GM18502 (cell line): ENCODE results near the gene CNGA3.
"Not testable (repeated sequence)": the region's sequence is repeated elsewhere in the genome, so short reads cannot be mapped to it uniquely, and the experiment has no call there.

ENCODE experiments used
- ATAC-seq: cut with Tn5 transposase; IDR thresholded peaks from one replicate; pipeline ENCODE4 v1.9.1; 2021; ENCODE audit warnings: mild to moderate bottlenecking; ENCODE audit not compliant: unreplicated experiment, poor library complexity

Gene CNGA3

DNA sequence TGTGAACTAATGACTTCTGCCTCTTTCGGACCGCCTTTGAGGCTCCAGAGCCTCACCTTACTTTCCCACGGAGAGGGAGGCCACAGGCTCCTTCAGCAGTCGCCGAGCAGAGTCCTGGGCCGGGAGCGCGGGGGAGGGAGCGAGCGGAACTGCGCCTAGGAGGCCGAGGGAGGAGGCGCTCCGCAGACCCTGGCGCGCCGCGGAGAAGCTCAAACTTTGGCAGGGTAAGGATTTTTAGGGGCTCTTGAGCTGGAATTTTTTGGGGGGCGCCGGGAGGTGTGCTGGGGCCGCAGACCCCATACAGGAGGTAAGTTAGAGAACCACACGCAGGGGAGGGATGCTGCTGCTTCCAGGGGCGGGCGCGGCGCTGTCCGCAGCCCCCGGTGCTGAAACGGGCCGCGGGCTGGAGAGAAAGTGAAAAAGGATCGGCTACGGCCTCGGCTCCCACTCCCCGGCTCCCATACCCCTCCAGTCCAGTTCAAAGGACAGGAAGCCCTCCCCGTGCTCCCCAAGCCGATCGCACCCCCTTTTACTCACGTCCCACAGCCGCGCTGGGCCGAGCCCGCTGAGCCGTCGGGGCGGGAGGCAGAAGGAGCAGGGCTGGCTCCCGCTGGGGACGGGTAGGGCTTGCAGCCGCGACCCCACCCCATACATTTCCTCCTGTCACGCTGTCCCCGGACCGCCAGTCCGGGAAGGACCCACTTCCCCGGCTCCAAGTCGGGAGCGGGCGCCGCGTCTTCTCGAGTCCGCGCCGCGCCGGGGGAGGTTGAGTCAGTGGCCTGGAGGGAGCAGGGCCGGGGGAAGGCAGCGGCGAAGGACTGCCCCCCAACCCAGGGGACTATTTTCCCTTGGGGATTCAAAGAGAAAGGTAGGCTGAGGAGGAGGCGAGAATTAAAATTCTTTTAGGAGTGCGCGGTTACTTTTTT is at the start of gene CNGA3:
Gene CNGA3, plus strand, starts transcription at position 146 of the 926 bp plus-strand sequence. CDS start 23,520 bp downstream, outside the sequence.
- no peak for ATAC-seq

DNA sequence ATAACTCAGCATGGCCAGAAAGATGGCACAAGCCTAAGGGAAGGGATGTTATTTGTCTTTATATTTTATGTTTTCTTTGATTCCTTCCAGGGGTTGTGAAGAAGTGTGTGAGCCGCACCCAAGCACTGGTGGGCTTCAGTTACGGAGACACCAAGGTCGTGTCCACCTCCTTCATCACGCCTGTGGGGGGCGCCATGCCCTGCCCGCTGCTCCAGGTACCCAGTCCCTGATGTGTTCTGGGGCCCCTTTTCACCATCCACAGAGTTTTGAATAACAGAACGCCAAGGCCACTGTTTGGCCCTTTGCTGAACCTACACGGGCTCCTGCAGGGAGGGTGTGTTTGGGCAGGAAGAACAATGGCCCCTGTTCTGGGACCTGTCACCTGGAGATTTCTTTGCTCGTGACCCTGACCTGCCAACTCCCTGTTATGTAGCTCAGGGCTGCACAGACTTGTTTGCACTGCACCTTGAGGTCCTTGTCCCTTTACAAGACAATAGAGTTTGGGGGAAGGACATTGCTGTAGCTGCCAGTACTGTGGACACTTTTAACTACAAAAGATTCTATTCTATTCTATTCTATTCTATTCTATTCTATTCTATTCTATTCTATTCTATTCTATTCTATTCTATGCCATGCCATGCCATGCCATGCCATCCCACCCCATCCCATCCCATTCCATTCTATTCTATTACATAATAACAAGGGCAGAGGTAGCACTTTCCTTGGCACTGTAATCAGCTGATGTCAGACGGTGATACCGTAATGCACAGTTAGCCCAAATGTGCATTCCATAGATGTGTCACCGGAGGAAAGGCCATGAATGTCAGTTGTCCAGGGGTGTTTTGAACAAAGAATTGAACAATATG is 48.2 kb upstream of the CNGA3 start:
- ATAC-seq, result no peak

DNA sequence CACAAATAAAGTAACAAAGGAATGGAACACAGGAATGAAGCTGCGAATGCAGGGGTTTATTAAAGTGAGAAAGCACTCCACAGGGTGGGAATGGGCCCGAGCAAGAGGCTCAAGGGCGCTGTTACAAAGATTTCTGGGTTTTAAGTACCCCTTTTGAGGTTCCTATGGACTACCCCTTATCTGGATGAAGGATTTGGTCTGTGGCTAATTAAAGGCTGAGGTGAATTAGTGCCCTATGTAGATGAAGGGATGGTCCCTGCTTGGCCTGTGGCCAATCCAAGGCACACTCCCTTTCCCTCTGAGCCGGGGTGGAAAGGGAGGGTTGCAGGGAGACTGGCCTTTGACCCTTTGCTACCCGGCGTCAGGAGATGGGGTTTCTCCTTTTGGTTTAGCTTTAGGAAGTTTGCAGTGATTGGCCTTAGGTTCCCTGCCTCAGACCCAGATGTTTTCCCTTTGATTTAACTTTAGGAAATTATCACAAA is 47.5 kb upstream of the CNGA3 start:
- ATAC-seq, result no peak

- no peak for ATAC-seq
Measured at GRCh38 chr2:98299211-98299905, 46.9 kb upstream of the CNGA3 start.

GRCh38 chr2:98300141-98300874 is 45.9 kb upstream of the CNGA3 start:
- no peak for ATAC-seq

- no peak for ATAC-seq
Measured at GRCh38 chr2:98301469-98301868, 44.8 kb upstream of the CNGA3 start.

DNA sequence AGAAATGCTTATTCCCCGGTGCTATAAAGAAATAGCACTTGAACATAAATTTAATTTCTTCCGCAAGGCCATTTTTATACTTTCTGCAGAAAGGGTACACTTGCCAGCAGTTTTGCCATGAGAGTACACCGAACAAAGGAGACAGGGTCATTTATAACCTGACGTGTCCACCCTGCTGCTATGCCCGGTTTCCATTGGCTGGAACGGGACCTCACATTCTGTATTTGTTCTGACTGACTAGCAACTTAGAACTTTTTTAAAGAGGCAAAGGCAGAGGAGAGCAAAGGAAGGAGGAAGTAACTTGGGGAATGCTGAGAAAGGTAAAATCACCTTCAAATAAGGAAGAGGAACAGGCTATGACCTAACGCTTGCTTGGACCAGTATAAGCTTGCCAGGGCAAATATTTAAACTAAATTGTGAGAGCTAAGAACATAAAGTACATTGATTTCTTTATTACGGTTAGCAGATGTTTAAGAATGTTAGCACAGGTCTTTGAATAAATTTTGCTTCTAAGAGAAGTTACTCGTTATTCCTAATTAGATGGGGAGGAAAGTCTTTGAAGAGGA is 39.0 kb upstream of the CNGA3 start:
- not testable (repeated sequence) for ATAC-seq

GRCh38 chr2:98308068-98308467 is 38.2 kb upstream of the CNGA3 start:
- no peak for ATAC-seq

GRCh38 chr2:98308532-98308931 is 37.7 kb upstream of the CNGA3 start:
- no peak for ATAC-seq

DNA sequence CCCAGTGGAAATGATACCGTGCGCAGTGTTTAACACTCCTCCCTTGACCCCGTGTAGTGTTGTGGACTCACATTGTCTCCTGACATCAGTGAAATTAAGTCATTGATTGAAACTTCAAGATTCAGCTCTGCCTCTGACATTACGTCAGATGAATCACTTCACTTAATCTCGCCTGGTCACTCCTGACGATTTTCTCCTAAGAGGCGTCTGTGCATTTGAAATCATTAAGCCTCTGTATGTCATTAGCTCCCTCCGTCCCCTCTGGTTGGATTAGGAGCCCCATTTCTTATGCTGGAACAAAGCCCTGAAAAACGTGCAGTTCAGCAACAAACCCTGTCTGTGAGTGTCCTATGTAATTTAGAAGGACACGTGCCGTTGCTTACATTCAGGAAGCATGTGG is 36.7 kb upstream of the CNGA3 start:
- no peak for ATAC-seq

DNA sequence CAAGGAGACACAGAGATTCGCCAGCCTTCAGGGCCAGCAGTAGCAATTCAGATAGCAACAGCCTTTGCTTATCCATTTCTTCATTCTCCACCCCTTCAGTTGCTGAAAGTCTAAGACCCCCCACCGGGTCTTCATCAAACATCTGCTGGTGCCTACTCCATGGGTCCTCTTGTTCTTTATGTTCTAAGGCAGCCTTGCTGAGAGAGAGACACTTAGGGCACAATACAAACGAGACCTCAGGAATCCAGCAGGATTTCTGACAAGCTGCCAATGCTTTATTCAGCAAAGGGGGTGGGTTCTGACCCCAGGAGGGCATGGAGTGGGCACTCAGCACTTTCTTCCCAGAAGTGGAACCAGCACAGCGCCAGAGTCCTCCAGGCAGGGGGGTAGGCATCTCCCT is 36.2 kb upstream of the CNGA3 start:
- ATAC-seq, result no peak

- ATAC-seq, result no peak
Measured at GRCh38 chr2:98311090-98311489, 35.2 kb upstream of the CNGA3 start.

DNA sequence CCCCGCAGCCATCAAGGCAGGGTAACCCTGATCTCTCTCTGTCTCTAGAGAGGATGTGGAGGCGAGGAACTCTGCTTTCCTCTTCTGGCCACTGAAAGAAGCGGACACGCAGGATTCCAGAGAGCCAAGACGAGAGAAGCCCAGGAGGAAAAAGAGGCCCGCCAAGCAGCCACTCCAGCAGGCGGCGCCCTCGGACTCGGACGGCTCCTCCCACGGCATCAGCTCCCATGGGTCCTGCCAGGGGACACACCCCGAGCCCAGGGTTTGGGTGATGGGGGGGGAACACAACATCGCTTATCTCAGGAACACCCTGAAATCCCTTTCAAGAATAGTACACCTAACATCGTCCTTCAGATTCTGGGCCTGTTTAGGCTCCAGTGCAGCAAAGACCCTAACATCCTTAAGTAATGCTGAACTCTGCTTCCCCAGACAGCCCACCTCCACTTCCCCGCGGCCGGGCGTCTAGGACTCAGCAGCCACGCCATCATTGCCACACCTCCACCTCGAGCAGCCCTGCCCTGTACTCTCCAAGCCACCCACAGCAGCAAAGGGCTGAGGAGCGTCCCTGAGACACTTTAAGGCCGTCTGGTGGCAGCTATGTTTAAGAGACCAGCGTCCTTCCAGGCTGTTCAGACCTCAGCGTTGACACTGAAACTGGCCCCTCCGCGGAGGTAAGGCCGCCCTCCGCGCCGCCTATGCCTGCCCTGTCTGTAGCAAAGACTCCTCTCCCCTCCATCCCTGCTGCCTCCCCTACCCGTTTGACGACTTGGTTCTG is 34.3 kb upstream of the CNGA3 start:
- ATAC-seq, result no peak

DNA sequence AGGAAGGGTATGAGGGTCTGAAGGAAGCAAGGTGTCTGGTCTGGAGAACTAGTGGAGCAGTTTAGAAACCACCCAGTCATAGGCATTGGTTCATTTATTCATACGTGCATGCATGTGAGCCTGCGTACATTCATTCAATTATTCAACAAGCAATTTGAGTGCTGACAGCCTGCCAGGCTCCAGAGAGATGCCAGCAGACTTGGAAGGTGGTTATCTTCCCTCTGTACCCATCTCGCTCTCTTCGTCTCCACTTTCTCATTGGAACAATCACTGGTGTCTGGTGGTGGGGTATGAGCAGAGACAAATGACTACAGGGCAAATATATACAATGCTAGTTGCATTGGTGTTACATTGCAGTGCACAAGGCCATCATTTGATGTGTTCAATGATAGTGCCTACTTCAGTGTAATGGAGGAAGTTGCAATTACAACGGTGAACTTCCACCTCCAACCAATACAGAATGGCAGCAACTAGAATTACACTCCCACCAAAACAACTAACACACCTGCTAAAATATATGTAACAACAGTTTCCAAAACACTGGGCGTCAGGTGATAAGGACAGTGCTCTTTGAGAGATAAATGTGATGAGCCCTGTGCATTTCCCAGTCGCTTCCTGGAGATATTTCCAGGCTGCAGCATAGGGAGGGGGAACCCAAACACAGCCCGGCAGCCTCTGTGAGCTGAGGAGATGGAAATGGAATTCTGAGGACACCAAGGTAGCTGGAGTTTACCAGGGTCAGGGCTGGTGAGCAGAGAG is 32.6 kb upstream of the CNGA3 start:
- no peak for ATAC-seq

DNA sequence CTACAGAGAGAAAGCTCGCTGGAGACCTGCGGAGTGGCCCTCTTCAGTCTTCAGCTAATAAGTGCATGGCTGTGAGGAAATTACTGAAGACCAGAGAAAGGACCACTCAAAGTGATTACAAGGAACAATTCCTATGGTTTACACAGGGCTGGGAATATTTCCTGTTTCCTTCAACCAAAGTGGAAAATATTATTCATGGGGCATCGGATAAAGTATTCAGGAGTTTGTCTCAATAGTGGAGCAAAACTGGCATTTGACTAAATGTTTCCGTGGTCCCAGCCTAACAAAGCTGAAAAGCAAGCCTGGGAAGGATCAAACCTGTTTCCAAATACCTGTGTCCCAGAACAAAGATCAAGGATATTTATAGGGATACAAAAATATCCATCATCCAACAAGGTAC is 32.0 kb upstream of the CNGA3 start:
- no peak for ATAC-seq

DNA sequence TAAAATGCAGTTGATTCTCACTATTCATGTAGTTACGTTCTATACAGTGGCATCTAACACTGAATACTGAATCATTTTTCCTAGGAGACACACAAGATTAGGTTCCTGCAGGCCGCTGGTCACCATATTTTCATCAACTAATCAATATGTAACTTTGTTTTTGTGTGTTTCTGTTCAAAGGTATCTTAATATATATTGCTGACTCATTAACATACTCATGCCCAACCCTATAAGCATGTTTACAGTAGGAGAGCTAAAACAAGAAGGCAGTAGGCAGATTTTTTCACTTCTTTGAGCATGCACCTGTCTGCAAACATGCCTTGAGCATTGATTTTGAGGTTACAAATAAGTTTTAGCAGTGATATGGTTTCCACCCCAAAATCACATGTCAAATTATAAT is 30.3 kb upstream of the CNGA3 start:
- ATAC-seq, result no peak

DNA sequence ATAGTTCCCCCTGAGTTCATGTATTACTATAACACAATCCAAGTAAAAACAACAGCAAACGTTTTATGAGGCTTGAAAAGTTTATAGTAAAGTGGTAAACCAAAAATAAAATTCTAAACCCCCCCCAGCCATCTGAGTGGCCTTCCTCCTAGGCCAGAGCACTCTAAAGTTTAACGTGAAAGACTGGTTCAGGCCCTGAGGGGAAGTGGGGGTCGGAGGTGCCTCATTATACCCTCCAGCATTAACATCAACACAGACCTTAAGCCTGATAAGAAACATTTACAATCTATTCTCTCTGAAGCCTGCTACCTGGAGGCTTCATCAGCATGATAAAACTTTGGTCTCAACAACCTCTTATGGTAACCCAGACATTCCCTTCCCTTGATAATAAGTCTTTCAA is 29.0 kb upstream of the CNGA3 start:
- no peak for ATAC-seq

GRCh38 chr2:98320171-98320570 is 26.1 kb upstream of the CNGA3 start:
- ATAC-seq, result not testable (repeated sequence)
